GM12891 (cell line): ENCODE measurements around the gene TJP2.

Experiments
- PAX5 ChIP-seq: IDR thresholded peaks from 2 replicates; pipeline ENCODE4 v1.6.1; 2011; ENCODE audit warnings: low read length, moderate library complexity, mild to moderate bottlenecking; ENCODE audit not compliant: insufficient read depth, severe bottlenecking
- POLR2A ChIP-seq: IDR thresholded peaks from 2 replicates; pipeline ENCODE4 v1.6.1; 2011; ENCODE audit warnings: low read depth, low read length, control low read depth
- POLR2AphosphoS5 ChIP-seq: IDR thresholded peaks from 2 replicates; pipeline ENCODE4 v1.6.1; 2011; ENCODE audit warnings: low read depth, low read length, control low read depth
- SPI1 ChIP-seq: IDR thresholded peaks from 2 replicates; pipeline ENCODE4 v1.6.1; 2011; ENCODE audit warnings: low read depth, low read length, control low read depth
- TAF1 ChIP-seq: IDR thresholded peaks from 2 replicates; pipeline ENCODE4 v1.6.1; 2011; ENCODE audit warnings: low read depth, low read length, control low read depth

DNA sequence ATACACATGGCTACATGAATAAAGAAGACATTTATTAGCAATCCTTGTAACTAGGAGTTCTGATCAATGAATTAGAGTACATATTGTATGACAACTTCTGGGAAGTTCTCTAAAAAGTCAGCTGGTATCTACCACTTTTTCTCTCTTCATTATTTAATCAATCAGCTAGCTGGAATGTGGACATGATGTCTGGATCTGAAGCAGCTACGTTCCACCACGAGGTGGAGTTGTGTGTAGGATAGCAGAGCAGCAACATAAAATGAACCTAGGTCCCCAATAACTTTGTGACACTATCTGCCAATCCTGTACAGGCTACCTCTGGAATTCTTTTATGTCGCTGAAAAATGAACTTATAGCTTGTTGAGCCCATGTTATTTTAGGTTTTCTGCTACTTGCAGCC, 118.0 kb downstream of the TJP2 start:
- TF ChIP-seq POLR2AphosphoS5 (no peak), POLR2A (no peak), TAF1 (no peak), PAX5 (no peak), SPI1 (no peak)
